ENCODE measurements around the gene DHCR7. TPM values are rescaled to one million over a fixed set of nuclear protein-coding genes. Genes with fewer than 3 reads are reported as not detected.

Gene DHCR7
- polyA plus RNA-seq, 1 of the 3 experiments (the other 2 are of a cell fraction) = 21.4 TPM

- Histone ChIP-seq H3K9me2 (no peaks in the 10 kb centered on the region), H3K9ac (no peak overlapping the region), H3K4me1 (ENCODE audit: control insufficient read depth in 1 of 2, insufficient read depth in 2 of 2, low read depth in 1 of 2, low read length in 1 of 2) (no peaks in the 10 kb centered on the region), H3K79me2 (ENCODE audit: insufficient read depth) (no peaks in the 10 kb centered on the region), H3K4me3 (ENCODE audit: low read depth in 2 of 2, low read length in 1 of 2) (no peak overlapping the region), H3F3A (replicated peaks; ENCODE audit: insufficient read depth) (no peaks in the 10 kb centered on the region), H2AFZ (ENCODE audit: low read depth) (no peak overlapping the region), H4K20me1 (ENCODE audit: insufficient read depth) (no peaks in the 10 kb centered on the region), H3K27ac (ENCODE audit: low read depth in 2 of 2, low read length in 1 of 2) (no peak overlapping the region), H3K36me3 (replicated peaks in 1 of 2; ENCODE audit: control insufficient read depth in 1 of 2, insufficient read depth in 2 of 2, low read length in 1 of 2) (peaks cover 6 to 79% of the 10 kb centered on the region in 2 experiments), H3K27me3 (ENCODE audit: insufficient read depth) (no peaks in the 10 kb centered on the region), H3K9me3 (no peaks in the 10 kb centered on the region), H3K4me2 (no peak overlapping the region)
- DNase-seq = no peak
- WGBS (ENCODE audit: low lambda C conversion rate) = 96% methylated on average over 16 of the region's 21 CpGs
- CTCF ChIA-PET = no interaction called here
- POLR2A ChIA-PET = no interaction called here
- TF ChIP-seq TEAD4 (IDR thresholded peaks at IDR 0.05; ENCODE audit: borderline replicate concordance, insufficient read depth) = no peak
- TF ChIP-seq FOSL2 (IDR thresholded peaks at IDR 0.05; ENCODE audit: borderline replicate concordance, low read depth) = no peak
- TF ChIP-seq RXRA (IDR thresholded peaks at IDR 0.05; ENCODE audit: borderline replicate concordance, low read depth) = no peak
- TF ChIP-seq MEF2A (IDR thresholded peaks at IDR 0.05; ENCODE audit: borderline replicate concordance, low read depth) = no peak
- TF ChIP-seq YY1 (IDR thresholded peaks at IDR 0.05; ENCODE audit: low read depth) = no peak
- no peak for TF ChIP-seq MXI1 (IDR thresholded peaks at IDR 0.05; ENCODE audit: low read depth, low read length)
- no peak for TF ChIP-seq SIN3A (IDR thresholded peaks at IDR 0.05; ENCODE audit: borderline replicate concordance, low read depth, low read length)
- TF ChIP-seq, protein P1, sequence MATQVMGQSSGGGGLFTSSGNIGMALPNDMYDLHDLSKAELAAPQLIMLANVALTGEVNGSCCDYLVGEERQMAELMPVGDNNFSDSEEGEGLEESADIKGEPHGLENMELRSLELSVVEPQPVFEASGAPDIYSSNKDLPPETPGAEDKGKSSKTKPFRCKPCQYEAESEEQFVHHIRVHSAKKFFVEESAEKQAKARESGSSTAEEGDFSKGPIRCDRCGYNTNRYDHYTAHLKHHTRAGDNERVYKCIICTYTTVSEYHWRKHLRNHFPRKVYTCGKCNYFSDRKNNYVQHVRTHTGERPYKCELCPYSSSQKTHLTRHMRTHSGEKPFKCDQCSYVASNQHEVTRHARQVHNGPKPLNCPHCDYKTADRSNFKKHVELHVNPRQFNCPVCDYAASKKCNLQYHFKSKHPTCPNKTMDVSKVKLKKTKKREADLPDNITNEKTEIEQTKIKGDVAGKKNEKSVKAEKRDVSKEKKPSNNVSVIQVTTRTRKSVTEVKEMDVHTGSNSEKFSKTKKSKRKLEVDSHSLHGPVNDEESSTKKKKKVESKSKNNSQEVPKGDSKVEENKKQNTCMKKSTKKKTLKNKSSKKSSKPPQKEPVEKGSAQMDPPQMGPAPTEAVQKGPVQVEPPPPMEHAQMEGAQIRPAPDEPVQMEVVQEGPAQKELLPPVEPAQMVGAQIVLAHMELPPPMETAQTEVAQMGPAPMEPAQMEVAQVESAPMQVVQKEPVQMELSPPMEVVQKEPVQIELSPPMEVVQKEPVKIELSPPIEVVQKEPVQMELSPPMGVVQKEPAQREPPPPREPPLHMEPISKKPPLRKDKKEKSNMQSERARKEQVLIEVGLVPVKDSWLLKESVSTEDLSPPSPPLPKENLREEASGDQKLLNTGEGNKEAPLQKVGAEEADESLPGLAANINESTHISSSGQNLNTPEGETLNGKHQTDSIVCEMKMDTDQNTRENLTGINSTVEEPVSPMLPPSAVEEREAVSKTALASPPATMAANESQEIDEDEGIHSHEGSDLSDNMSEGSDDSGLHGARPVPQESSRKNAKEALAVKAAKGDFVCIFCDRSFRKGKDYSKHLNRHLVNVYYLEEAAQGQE (IDR thresholded peaks at IDR 0.05; ENCODE audit: low read depth, low read length) = no peak
- TF ChIP-seq RFX5 (IDR thresholded peaks at IDR 0.05; ENCODE audit: low read length) = no peak
- no peak for TF ChIP-seq FOXM1 (IDR thresholded peaks at IDR 0.05; ENCODE audit: low read depth)
- no peak for TF ChIP-seq ELF1 (IDR thresholded peaks at IDR 0.05)
- no peak for TF ChIP-seq EZH2phosphoT487 (IDR thresholded peaks at IDR 0.05; ENCODE audit: borderline replicate concordance, low read depth)
- no peak for TF ChIP-seq NFIC (IDR thresholded peaks at IDR 0.05; ENCODE audit: borderline replicate concordance)
Observed at GRCh38 chr11:71476031-71476430, 27.8 kb upstream of the DHCR7 start.

- no peaks in the 10 kb centered on the region for H3K9me3 ChIP-seq
- no peaks in the 10 kb centered on the region for H3K79me2 ChIP-seq (ENCODE audit: insufficient read depth)
- no peaks in the 10 kb centered on the region for H3K4me1 ChIP-seq (ENCODE audit: control insufficient read depth in 1 of 2, insufficient read depth in 2 of 2, low read depth in 1 of 2, low read length in 1 of 2)
- ChIA-PET POLR2A (no interaction called here), CTCF (no interaction called here)
- H3K27ac ChIP-seq (ENCODE audit: low read depth in 2 of 2, low read length in 1 of 2) = no peak overlapping the region
- DNase-seq = no peak
- H3K9ac ChIP-seq = no peak overlapping the region
- no peak overlapping the region for H3K4me2 ChIP-seq
- no peak for TF ChIP-seq MEF2A (IDR thresholded peaks at IDR 0.05; ENCODE audit: borderline replicate concordance, low read depth)
- no peak for TF ChIP-seq NRF1 (IDR thresholded peaks at IDR 0.05; ENCODE audit: low read depth, low read length)
- 95% methylated on average over 26 of the region's 26 CpGs for WGBS (ENCODE audit: low lambda C conversion rate)
- H2AFZ ChIP-seq (ENCODE audit: low read depth) = no peak overlapping the region
- no peaks in the 10 kb centered on the region for H4K20me1 ChIP-seq (ENCODE audit: insufficient read depth)
- H3K9me2 ChIP-seq = no peaks in the 10 kb centered on the region
- no peaks in the 10 kb centered on the region for H3F3A ChIP-seq (replicated peaks; ENCODE audit: insufficient read depth)
- no peak overlapping the region for H3K4me3 ChIP-seq (ENCODE audit: low read depth in 2 of 2, low read length in 1 of 2)
- no peaks in the 10 kb centered on the region for H3K27me3 ChIP-seq (ENCODE audit: insufficient read depth)
- peaks cover 6 to 75% of the 10 kb centered on the region in 2 experiments for H3K36me3 ChIP-seq (replicated peaks in 1 of 2; ENCODE audit: control insufficient read depth in 1 of 2, insufficient read depth in 2 of 2, low read length in 1 of 2)
Observed at GRCh38 chr11:71474771-71475483, 26.7 kb upstream of the DHCR7 start.
